CD4-positive, alpha-beta T cell treated with Interleukin-17A for 1 hour (primary cell): ENCODE data around the gene SMIM7.
"Not testable (repeated sequence)": the region's sequence is repeated elsewhere in the genome, so short reads cannot be mapped to it uniquely, and the experiment has no call there.

ENCODE experiments used
- DNase-seq: peaks from one replicate; pipeline ENCODE4 v3.0.0-alpha.2; 2020

Gene SMIM7

DNA sequence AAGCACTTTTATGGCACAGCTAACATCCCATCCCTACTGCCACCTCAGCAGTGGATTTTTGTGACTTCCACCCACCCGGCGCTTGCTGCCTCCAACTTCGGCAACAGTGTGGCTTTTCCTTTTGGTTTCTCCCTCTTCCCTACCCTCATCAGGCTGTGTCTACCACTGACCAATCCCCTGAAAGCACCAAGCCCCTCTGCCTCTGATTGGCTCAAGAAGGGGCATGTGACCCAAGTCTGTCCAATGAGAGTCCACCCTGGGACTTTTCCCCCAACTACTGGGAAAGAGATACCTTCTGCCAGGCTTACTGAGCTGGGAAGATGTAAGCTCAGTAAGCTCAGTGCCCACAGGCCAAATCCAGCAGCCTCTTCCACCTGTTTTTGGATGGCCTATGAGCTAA, 5.8 kb downstream of the SMIM7 start:
- no peak for DNase-seq

DNA sequence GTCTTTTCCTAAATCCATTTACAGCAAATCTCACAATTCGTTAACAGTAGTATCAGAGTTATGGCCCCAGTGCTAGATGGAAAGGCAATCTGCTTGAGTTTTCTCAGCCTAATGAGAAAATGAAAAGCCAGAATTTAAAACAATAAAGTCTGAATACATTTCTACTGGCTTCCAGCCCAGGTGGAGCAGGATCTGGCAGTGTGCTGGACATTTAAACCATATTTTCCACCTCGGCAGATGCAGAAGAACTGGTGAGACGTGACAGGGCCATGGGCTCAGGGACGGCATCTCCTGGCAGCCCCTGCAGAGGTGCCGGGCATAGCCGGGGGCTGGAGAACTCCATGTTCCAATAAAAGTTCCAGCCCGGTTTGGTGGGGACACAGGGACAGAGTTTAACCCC, 7.1 kb downstream of the SMIM7 start:
- no peak for DNase-seq

- not testable (repeated sequence) for DNase-seq
Measured at GRCh38 chr19:16651421-16652188, 8.3 kb downstream of the SMIM7 start.

DNA sequence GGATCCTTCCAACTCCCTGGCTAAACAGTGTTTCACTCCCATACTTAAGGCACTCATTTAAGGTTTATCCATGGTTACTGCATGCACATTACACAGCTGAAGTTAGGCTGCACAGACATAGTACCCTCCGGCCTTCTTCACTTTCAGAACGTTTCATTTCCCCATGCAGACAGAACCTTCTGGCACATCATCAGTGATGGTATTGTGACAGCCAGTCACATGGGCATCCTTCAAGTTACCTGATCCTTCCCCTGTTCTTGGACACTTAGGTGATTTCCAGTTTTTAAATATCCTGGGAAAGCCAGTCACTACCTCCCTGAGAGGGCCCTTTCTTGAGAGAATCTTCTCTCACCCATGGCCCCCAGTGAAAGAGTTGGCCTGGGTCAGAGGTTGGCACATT, 9.1 kb downstream of the SMIM7 start:
- DNase-seq = no peak

DNA sequence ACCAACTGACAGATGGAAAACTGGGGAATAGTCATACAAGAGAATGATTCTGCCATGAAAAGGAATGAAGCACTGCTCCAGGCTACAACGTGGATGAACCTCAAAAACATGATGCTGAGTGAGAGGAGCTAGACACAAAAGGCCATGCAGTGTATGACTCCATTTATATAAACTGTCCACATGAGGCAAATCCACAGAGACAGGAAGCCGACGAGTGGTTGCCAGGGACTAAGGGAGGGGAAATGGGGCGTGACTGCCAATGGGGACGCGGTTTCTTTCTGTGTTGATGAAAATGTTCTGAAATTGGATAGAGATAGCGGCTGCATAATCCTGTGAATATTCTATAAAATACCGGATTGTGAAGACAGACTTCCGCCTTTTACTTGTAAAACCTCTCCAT, 10.2 kb downstream of the SMIM7 start:
- DNase-seq = no peak

- DNase-seq = no peak
Measured at GRCh38 chr19:16645140-16645539, 14.8 kb downstream of the SMIM7 start.

- no peak for DNase-seq
Measured at GRCh38 chr19:16641695-16642094, 18.2 kb downstream of the SMIM7 start.

- DNase-seq = no peak
Measured at GRCh38 chr19:16640951-16641350, 19.0 kb downstream of the SMIM7 start.

GRCh38 chr19:16638666-16639065, 21.3 kb downstream of the SMIM7 start:
- no peak for DNase-seq

GRCh38 chr19:16637535-16637934, 22.4 kb downstream of the SMIM7 start:
- no peak for DNase-seq

DNA sequence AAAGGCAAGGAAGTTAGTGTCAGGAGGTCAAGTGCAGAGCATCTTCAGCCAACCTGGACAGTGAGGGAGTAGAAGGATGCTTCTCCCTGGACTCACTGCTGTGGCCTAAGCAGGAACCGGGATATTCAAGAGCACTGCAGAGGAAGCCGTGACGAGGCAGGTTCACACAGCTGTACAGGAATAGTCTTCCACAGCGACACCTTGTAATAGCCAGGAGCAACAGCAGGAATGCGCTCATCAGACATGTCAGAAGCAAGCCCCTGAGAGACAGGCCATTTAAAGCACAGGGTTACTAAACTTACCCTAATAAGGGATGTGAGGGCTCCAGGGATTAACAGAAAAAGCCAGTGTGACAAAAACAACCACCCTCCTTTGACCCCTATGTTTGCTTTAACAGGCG, 28.5 kb downstream of the SMIM7 start:
- DNase-seq = no peak

- no peak for DNase-seq
Measured at GRCh38 chr19:16628984-16629691, 30.8 kb downstream of the SMIM7 start.

GRCh38 chr19:16628183-16628983, 31.6 kb downstream of the SMIM7 start, which contains the start of gene MED26:
MED26 (minus strand) TSS chr19:16628204; CDS start chr19:16627943, 261 bp downstream.
- peak; percentile 93 for DNase-seq

GRCh38 chr19:16627928-16628182, 32.1 kb downstream of the SMIM7 start:
- DNase-seq = no peak

DNA sequence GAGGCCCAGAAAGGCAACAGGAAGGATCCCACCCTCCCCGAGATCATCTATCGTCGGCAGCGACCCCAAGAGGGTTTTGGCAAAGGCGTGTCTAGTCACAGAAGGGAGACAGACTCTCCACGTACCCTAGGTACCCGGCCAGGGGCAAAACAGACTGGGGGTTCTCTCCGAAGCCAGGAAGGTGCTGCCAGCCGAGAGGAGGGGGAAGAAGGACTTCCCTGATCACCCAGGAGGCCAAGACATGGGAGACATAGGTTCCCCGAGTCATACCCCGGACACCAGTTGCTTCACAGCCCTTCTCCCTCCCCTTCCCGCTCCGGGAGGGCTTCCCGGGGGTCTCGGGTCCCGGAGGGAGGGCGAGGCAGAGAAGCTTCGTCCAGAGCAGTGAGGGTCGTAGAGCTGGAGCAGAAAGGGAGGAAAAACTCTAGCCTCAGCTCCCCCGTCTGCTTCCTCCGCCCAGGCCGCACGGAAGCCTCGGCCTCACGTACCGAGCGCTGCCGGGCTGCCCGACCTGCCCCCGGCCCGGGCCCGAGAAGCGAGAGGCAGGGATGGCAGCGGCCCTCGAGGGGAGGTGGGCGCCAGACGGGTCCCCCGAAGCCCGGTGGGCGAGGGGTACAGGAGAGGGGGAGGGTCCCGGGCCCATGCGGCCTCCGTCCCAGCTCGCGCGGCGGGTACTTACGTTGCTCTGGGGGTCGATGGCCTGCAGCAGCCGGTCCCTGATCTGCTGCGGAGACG, 32.6 kb downstream of the SMIM7 start:
- DNase-seq = no peak

DNA sequence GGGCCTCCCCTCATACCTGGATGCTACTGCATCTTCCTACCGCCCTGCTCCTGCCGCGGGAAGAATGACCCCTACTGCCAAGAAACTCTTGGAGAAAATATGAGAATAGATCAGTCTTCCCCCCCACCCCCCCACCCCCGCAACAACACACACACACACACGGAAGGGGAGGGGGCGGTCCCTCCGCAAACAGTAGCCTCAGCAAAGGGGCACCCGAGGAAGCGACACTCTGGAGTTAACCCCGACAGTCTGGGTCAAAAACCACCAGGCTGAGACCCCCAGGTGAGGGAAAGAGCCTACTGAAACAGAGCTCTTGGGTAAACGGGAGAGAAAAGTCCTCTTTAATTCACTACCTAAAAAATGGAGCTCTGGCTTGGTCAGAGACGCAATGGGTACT, 33.1 kb downstream of the SMIM7 start:
- no peak for DNase-seq

DNA sequence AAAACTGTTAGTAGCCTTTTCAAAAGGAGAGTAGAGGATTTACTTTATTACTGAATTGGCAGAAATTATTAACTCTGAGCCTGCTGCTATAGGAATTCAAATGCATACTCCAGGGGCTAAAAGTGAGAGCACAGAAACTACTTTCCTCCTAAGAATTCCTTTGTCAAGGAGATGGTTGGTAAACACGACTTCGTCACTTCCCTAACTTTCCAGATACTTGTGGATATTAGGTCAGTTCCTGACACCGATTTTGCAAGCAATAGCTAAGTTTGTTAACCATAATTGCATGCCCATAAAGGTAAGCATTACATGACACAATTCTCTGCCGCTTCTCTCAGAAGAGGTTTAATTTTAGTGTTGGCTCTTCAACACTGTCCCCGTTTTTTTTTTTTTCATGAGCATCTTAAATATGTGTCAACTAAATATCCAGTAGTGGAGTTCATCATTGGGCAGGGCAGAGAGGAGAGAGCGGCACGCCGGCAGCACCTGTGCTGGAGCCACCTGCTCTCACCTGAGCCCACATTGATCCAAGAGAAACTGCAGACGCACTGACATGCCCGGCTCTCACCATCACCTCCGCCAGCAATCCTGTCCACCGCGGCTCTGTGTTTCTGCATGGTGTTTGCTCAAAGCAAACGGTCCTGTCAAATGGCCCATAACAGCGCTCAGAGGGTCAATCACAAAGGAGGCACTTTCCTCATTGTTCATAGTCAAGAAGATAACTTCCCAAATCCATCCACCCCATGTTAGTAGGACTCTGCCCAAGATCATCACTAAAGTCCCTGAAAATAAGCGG, 34.6 kb downstream of the SMIM7 start:
- DNase-seq = no peak

DNA sequence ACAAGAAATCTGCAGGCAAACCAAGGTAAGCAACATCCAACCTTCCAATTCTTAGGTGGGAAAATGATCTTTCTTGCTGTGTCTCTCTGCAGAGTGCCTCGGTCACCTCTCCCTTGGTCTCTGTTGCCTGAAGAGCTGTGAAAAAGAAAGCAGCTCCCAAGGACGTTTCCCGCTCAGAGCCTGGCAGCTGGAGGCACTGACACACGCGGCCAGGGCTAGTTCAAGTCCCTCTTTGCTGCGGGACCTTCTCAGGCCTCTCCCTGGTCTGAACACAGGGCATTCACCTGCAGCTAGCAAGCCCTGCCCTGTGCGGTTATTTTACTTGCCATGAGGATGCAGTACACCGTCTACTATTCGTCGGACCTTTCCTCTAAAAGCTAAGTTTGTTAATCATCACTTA, 35.7 kb downstream of the SMIM7 start:
- DNase-seq = no peak

- no peak for DNase-seq
Measured at GRCh38 chr19:16623576-16623975, 36.4 kb downstream of the SMIM7 start.

DNA sequence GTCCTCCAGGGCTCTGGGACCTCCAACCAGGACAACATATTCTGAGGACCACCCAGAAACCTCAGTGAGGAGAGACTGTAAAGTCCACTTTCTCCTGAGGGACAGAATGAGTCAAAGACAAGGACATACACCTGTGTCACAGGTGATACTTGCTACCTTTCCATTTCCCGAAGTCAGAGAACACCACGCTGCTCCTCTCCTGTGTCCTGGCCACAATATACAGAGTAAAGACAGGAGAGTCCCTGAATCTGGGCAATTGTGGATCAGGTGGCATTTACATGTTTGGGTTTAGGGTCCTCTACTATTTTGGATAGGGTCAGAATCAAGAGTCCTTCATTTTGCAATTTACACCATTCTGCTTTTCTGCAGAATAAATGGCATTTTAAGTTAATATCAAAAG, 36.9 kb downstream of the SMIM7 start:
- no peak for DNase-seq

GRCh38 chr19:16621165-16621800, 38.7 kb downstream of the SMIM7 start:
- DNase-seq = no peak

DNA sequence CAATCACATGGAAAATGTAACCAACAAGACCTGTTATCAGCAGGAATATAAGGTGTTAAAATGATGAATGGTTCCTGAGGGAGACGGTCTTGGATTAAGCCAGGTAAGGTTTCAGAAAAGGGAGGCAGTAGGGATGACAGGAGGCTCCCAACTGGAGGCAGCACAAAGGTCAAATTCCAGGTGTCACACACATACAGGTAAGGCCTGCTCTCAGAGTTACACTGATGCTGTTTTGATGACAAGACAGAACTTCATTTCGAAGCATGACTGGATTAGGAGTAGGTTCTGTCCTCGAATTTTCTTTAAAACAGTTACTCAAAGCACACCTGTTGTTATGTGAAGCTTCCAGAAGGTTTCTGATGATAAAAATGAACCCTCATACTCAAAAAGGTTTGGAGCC, 39.4 kb downstream of the SMIM7 start:
- no peak for DNase-seq
